ENCODE results near the gene CHAT. TPM values are rescaled to one million over a fixed set of nuclear protein-coding genes. Genes with fewer than 3 reads are reported as not detected.

Gene CHAT
- total and polyA plus RNA-seq, 5 experiments from 2014 or later: not detected

GRCh38 chr10:49654036-49654693 is 40.3 kb downstream of the CHAT start:
- peaks cover 0 to 6% (median 3%) of the 10 kb centered on the region in 3 donors for H3K36me3 Mint-ChIP-seq
- POLR2A ChIA-PET: no interaction called here
- H3K4me1 Mint-ChIP-seq: peaks cover 4 to 11% (median 6%) of the 10 kb centered on the region in 4 donors
- no peak overlapping the region for H3K27ac Mint-ChIP-seq
- DNase-seq (peak in 1 of 10 donors; percentile 10), ATAC-seq (no peak)
- H3K9me3 Mint-ChIP-seq: peaks cover 4 to 18% (median 11%) of the 10 kb centered on the region in 9 donors
- H3K4me3 Mint-ChIP-seq: no peak overlapping the region
- peaks cover 2 to 39% (median 10%) of the 10 kb centered on the region in 5 donors for H3K27me3 Mint-ChIP-seq

- Mint-ChIP-seq H3K36me3 (peaks cover 0 to 13% (median 3%) of the 10 kb centered on the region in 3 donors), H3K9me3 (peaks cover 4 to 26% (median 18%) of the 10 kb centered on the region in 9 donors), H3K4me3 (no peak overlapping the region), H3K27ac (no peak overlapping the region), H3K27me3 (peaks cover 2 to 39% (median 10%) of the 10 kb centered on the region in 5 donors), H3K4me1 (peaks cover 0 to 5% (median 2%) of the 10 kb centered on the region in 4 donors)
- POLR2A ChIA-PET: no interaction called here
- no peak for DNase-seq
- no peak for ATAC-seq
Measured at GRCh38 chr10:49655099-49655498, 41.3 kb downstream of the CHAT start.

GRCh38 chr10:49656845-49657493 is 43.1 kb downstream of the CHAT start:
- POLR2A ChIA-PET: no interaction called here
- peaks cover 0 to 13% (median 3%) of the 10 kb centered on the region in 3 donors for H3K36me3 Mint-ChIP-seq
- peaks cover 2 to 36% (median 10%) of the 10 kb centered on the region in 5 donors for H3K27me3 Mint-ChIP-seq

GRCh38 chr10:49657606-49658005 is 43.8 kb downstream of the CHAT start:
- no peak for ATAC-seq
- Mint-ChIP-seq H3K9me3 (peaks cover 4 to 27% (median 20%) of the 10 kb centered on the region in 9 donors), H3K27ac (no peak overlapping the region), H3K4me1 (no peaks in the 10 kb centered on the region), H3K4me3 (no peak overlapping the region), H3K27me3 (peaks cover 2 to 30% (median 7%) of the 10 kb centered on the region in 5 donors), H3K36me3 (peaks cover 0 to 13% (median 3%) of the 10 kb centered on the region in 3 donors)
- POLR2A ChIA-PET: no interaction called here
- no peak for DNase-seq

More at GRCh38 chr10:49656845-49657493, 43.1 kb downstream of the CHAT start:
- DNase-seq: no peak
- no peak for ATAC-seq
- no peaks in the 10 kb centered on the region for H3K4me1 Mint-ChIP-seq
- peaks cover 4 to 27% (median 20%) of the 10 kb centered on the region in 9 donors for H3K9me3 Mint-ChIP-seq
- no peak overlapping the region for H3K4me3 Mint-ChIP-seq
- H3K27ac Mint-ChIP-seq: no peak overlapping the region

GRCh38 chr10:49661140-49661856 is 47.5 kb downstream of the CHAT start:
- no peak for DNase-seq
- Mint-ChIP-seq H3K4me1 (no peaks in the 10 kb centered on the region), H3K9me3 (peaks cover 4 to 27% (median 20%) of the 10 kb centered on the region in 9 donors), H3K36me3 (peaks cover 0 to 13% (median 3%) of the 10 kb centered on the region in 3 donors), H3K27me3 (peaks cover 0 to 29% (median 8%) of the 10 kb centered on the region in 5 donors), H3K4me3 (no peak overlapping the region), H3K27ac (no peak overlapping the region)
- no peak for ATAC-seq
- POLR2A ChIA-PET: no interaction called here

- Mint-ChIP-seq H3K36me3 (peaks cover 0 to 13% (median 3%) of the 10 kb centered on the region in 3 donors), H3K9me3 (peaks cover 4 to 27% (median 17%) of the 10 kb centered on the region in 9 donors), H3K27ac (no peak overlapping the region), H3K4me3 (no peak overlapping the region), H3K27me3 (peaks cover 4 to 28% (median 6%) of the 10 kb centered on the region in 5 donors), H3K4me1 (no peaks in the 10 kb centered on the region)
- POLR2A ChIA-PET: no interaction called here
- no peak for ATAC-seq
- DNase-seq: no peak
Measured at GRCh38 chr10:49662169-49662830, 48.5 kb downstream of the CHAT start.

- peaks cover 4 to 17% (median 13%) of the 10 kb centered on the region in 9 donors for H3K9me3 Mint-ChIP-seq
- POLR2A ChIA-PET: no interaction called here
- H3K36me3 Mint-ChIP-seq: peaks cover 0 to 13% (median 3%) of the 10 kb centered on the region in 3 donors
- H3K4me1 Mint-ChIP-seq: no peaks in the 10 kb centered on the region
- no peak for ATAC-seq
- no peak overlapping the region for H3K4me3 Mint-ChIP-seq
- H3K27ac Mint-ChIP-seq: no peak overlapping the region
- DNase-seq: no peak
- peaks cover 4 to 34% (median 6%) of the 10 kb centered on the region in 5 donors for H3K27me3 Mint-ChIP-seq
Measured at GRCh38 chr10:49663596-49663995, 49.8 kb downstream of the CHAT start.

- POLR2A ChIA-PET: no interaction called here
- H3K36me3 Mint-ChIP-seq: peaks cover 0 to 7% (median 0%) of the 10 kb centered on the region in 3 donors
- peak overlapping the region in 1 of 10 donors; percentile 31 for H3K27ac Mint-ChIP-seq
- ATAC-seq: no peak
- H3K27me3 Mint-ChIP-seq: peaks cover 4 to 38% (median 6%) of the 10 kb centered on the region in 5 donors
- peaks cover 0 to 11% (median 7%) of the 10 kb centered on the region in 9 donors for H3K9me3 Mint-ChIP-seq
- H3K4me1 Mint-ChIP-seq: no peaks in the 10 kb centered on the region
- DNase-seq: no peak
- no peak overlapping the region for H3K4me3 Mint-ChIP-seq
Measured at GRCh38 chr10:49664006-49664841, 50.4 kb downstream of the CHAT start.

- Mint-ChIP-seq H3K36me3 (peaks cover 0 to 2% (median 0%) of the 10 kb centered on the region in 3 donors), H3K27me3 (peaks cover 4 to 38% (median 6%) of the 10 kb centered on the region in 5 donors), H3K27ac (peak overlapping the region in 1 of 10 donors; percentile 31), H3K9me3 (peaks cover 0 to 4% (median 3%) of the 10 kb centered on the region in 9 donors), H3K4me3 (no peak overlapping the region), H3K4me1 (no peaks in the 10 kb centered on the region)
- POLR2A ChIA-PET: no interaction called here
- ATAC-seq: no peak
- no peak for DNase-seq
Measured at GRCh38 chr10:49664842-49665355, 51.1 kb downstream of the CHAT start.

- no peak overlapping the region for H3K27ac Mint-ChIP-seq
- ATAC-seq: no peak
- H3K4me1 Mint-ChIP-seq: no peaks in the 10 kb centered on the region
- DNase-seq: no peak
- no peak overlapping the region for H3K4me3 Mint-ChIP-seq
- H3K36me3 Mint-ChIP-seq: no peaks in the 10 kb centered on the region
- peaks cover 9 to 47% (median 13%) of the 10 kb centered on the region in 5 donors for H3K27me3 Mint-ChIP-seq
- peaks cover 0 to 5% (median 0%) of the 10 kb centered on the region in 9 donors for H3K9me3 Mint-ChIP-seq
- POLR2A ChIA-PET: no interaction called here
Measured at GRCh38 chr10:49666054-49666615, 52.3 kb downstream of the CHAT start.

GRCh38 chr10:49666685-49667084 is 52.8 kb downstream of the CHAT start:
- POLR2A ChIA-PET: no interaction called here
- no peak for ATAC-seq
- peaks cover 0 to 2% (median 2%) of the 10 kb centered on the region in 3 donors for H3K36me3 Mint-ChIP-seq
- no peak overlapping the region for H3K4me3 Mint-ChIP-seq
- H3K27ac Mint-ChIP-seq: no peak overlapping the region
- no peaks in the 10 kb centered on the region for H3K4me1 Mint-ChIP-seq
- H3K27me3 Mint-ChIP-seq: peaks cover 12 to 53% (median 18%) of the 10 kb centered on the region in 5 donors
- DNase-seq: no peak
- H3K9me3 Mint-ChIP-seq: peaks cover 0 to 11% (median 0%) of the 10 kb centered on the region in 9 donors
